K562 (cell line): ENCODE results near the gene UBXN6. TPM values are rescaled to one million over a fixed set of nuclear protein-coding genes. Genes with fewer than 3 reads are reported as not detected.

Experiments used
- ARNT ChIP-seq, 2 experiments: fragments of 450-650 bp; IDR thresholded peaks; 2 replicates each; pipeline ENCODE4 v1.6.1; 2016; ENCODE audit warnings: mild to moderate bottlenecking in 1 of 2
- ATF2 ChIP-seq: sonication (generic); formaldehyde crosslinking; IDR thresholded peaks from 2 replicates; pipeline ENCODE4 v1.8.1; 2022; ENCODE audit warnings: missing genetic modification reagents
- DACH1 ChIP-seq: fragments of 450-650 bp; IDR thresholded peaks from 2 replicates; pipeline ENCODE4 v1.6.1; 2018; ENCODE audit not compliant: partially characterized antibody
- ETV6 ChIP-seq, 3 experiments: fragments of 150-350 bp in 1 of 3; sonication (generic) in 1 of 3; formaldehyde crosslinking in 1 of 3; IDR thresholded peaks; 2 replicates each; pipeline versions ENCODE4 v1.6.1 to v1.8.0; 2014 to 2022; ENCODE audit warnings: borderline replicate concordance in 2 of 3, low read depth in 2 of 3, antibody characterized with exemption in 1 of 3, low read length in 1 of 3, mild to moderate bottlenecking in 1 of 3, missing genetic modification reagents in 1 of 3
- HEY1 ChIP-seq: fragments of 250-450 bp; sonication (Bioruptor Pico); IDR thresholded peaks from 2 replicates; pipeline ENCODE4 v1.5.0; 2020; ENCODE audit warnings: mild to moderate bottlenecking, moderate library complexity, borderline replicate concordance
- POLR2G ChIP-seq: fragments of 200-400 bp; formaldehyde crosslinking; IDR thresholded peaks from 2 replicates; pipeline ENCODE4 v1.6.1; 2017; ENCODE audit warnings: low read depth, mild to moderate bottlenecking, antibody characterized with exemption, low read length, moderate library complexity
- REST ChIP-seq, 2 experiments: fragments of 450-650 bp; formaldehyde crosslinking in 1 of 2; IDR thresholded peaks; 2 replicates each; pipeline versions ENCODE4 v1.4.0 to v1.6.1; 2014 to 2020; ENCODE audit warnings: mild to moderate bottlenecking in 2 of 2, borderline replicate concordance in 1 of 2, low read depth in 1 of 2
- ZEB2 ChIP-seq: fragments of 450-650 bp; IDR thresholded peaks from 2 replicates; pipeline ENCODE4 v1.6.1; 2016
- ZMIZ1 ChIP-seq, 2 experiments: fragments of 150-350 bp in 1 of 2; IDR thresholded peaks; 2 replicates each; pipeline ENCODE4 v1.6.1; 2012 to 2016; ENCODE audit warnings: low read depth in 2 of 2, low read length in 2 of 2, mild to moderate bottlenecking in 1 of 2, moderate library complexity in 1 of 2
- ZNF785 ChIP-seq: fragments of 250-450 bp; sonication (Bioruptor Pico); IDR thresholded peaks from 2 replicates; pipeline ENCODE4 v1.4.0; 2020; ENCODE audit warnings: mild to moderate bottlenecking
- polyA plus RNA-seq, 8 experiments: library from polyadenylated mRNA; depleted of rRNA in 4 of 8; stranded (reverse) in 5 of 8; unstranded in 3 of 8; fragments of >200 nt; fragmentation: Nextera tagmentation in 2 of 8; fragmentation: Illumina TruSeq in 1 of 8; extraction: Ambion mirVana in 2 of 8; extraction: Trizol in 1 of 8; gene quantifications; 2 replicates each; pipeline versions ENCODE4 v1.2.1 to v1.2.3, GENCODE V29; 2011 to 2014; ENCODE audit warnings: inconsistent platforms in 1 of 8, missing spikeins in 1 of 8
- total RNA-seq, 7 experiments: library from RNA; depleted of rRNA in 6 of 7; stranded (reverse); fragments of >200 nt in 6 of 7; fragmentation: Illumina TruSeq in 2 of 7; extraction: Trizol in 2 of 7; gene quantifications; 2 replicates each; pipeline versions ENCODE4 v1.2.1 to v1.2.3, GENCODE V29; 2011 to 2021; ENCODE audit warnings: low replicate concordance in 1 of 7
- TF ChIP-seq, protein P1 (sequence below): sonication (generic); formaldehyde crosslinking; IDR thresholded peaks from 2 replicates; pipeline ENCODE4 v1.8.0; 2022; ENCODE audit warnings: mild to moderate bottlenecking, missing genetic modification reagents

UBXN6 gene
- total and polyA plus RNA-seq, 9 of the 15 experiments (the other 6 are each of a cell fraction or from before 2014, with no cell fraction given) = 0.48 to 90.2 (median 29.5) TPM

DNA sequence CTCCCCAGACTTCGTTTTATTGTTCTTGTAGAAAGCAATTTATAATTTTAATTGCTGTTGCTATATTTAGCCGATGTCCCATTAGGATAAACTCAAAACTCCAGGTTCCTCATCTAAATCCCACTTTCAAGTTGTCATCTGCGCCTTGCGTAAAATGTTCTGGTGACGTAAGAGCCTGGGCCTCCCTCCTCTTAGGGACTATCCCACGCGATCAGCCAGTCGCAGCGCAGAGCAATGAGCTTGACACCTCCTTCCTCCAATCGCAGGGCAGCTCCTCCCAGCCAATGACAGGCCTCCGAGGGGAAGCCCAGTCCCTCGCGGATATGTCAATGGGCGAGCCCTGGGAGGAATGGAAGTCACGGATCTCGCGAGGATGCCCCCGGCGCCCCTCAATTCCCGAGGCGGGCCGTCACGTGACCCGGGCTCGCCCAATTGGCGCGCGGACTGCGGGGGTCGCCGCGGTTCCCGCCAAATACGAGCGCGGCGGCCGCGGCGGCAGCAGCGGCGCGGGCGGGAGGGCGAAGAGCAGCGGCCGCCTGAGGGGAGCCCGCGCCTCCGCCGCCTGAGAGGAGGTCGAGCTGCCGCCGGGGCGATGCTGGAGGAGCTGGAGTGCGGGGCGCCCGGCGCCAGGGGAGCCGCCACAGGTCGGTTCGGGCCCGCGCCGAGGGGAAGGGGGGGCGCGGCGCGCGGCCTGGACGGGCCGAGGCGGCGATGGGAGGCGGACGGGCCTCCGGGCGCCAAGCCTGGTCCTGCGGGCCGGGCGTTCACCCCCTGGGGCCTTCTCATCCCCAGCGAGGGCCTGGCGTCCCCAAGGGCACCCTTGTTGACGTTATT is 55.2 kb downstream of the UBXN6 start, which contains the start of gene CHAF1A (continued):
- TF ChIP-seq REST (IDR thresholded peaks at IDR 0.05; ENCODE audit: borderline replicate concordance) = peak; percentile 93
- TF ChIP-seq REST (CRISPR knock-in tag; IDR thresholded peaks at IDR 0.05; ENCODE audit: low read depth) = peak; percentile 68; the same call in 1 of the 2 replicates
- TF ChIP-seq ARNT (IDR thresholded peaks at IDR 0.05) = no peak
- no peak for TF ChIP-seq ZMIZ1 (IDR thresholded peaks at IDR 0.05; ENCODE audit: low read depth in 2 of 2, low read length in 2 of 2)
- TF ChIP-seq, protein P1, sequence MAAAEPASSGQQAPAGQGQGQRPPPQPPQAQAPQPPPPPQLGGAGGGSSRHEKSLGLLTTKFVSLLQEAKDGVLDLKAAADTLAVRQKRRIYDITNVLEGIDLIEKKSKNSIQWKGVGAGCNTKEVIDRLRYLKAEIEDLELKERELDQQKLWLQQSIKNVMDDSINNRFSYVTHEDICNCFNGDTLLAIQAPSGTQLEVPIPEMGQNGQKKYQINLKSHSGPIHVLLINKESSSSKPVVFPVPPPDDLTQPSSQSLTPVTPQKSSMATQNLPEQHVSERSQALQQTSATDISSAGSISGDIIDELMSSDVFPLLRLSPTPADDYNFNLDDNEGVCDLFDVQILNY (CRISPR knock-in tag) = no peak
- TF ChIP-seq HEY1 (CRISPR knock-in tag) = no peak
- TF ChIP-seq POLR2G = peak; percentile 94
- TF ChIP-seq ZNF785 (CRISPR knock-in tag) = no peak
- no peak for TF ChIP-seq ZEB2
- no peak for TF ChIP-seq ETV6 (IDR thresholded peaks at IDR 0.05; ENCODE audit: borderline replicate concordance in 1 of 2, low read depth in 2 of 2, low read length in 1 of 2)
- no peak; the same call in 1 of the 2 replicates for TF ChIP-seq ETV6 (CRISPR knock-in tag; IDR thresholded peaks at IDR 0.05; ENCODE audit: borderline replicate concordance)
- no peak for TF ChIP-seq DACH1
- TF ChIP-seq ATF2 (CRISPR knock-in tag) = no peak
